ENCODE measurements around the gene ZBTB7A.

Gene ZBTB7A

GRCh38 chr19:4103080-4103433, 36.4 kb upstream of the ZBTB7A start:
- no peak overlapping the region for H3K27ac ChIP-seq (ENCODE audit: extremely low read depth, low read depth, low read length)
- TF ChIP-seq ZNF221 (tag by site-specific recombination; IDR thresholded peaks at IDR 0.05; ENCODE audit: borderline replicate concordance) (no peak), ZIC2 (tag by site-specific recombination; IDR thresholded peaks at IDR 0.05) (peak; percentile 41; the same call in 1 of the 2 replicates), ELK4 (IDR thresholded peaks at IDR 0.05; ENCODE audit: borderline replicate concordance, low read depth, low read length) (no peak)

GRCh38 chr19:4102339-4103079, 35.8 kb upstream of the ZBTB7A start:
- Histone ChIP-seq H3K36me3 (ENCODE audit: control insufficient read depth in 2 of 2, insufficient read depth in 1 of 2, low read length in 2 of 2) (peaks cover 21 to 83% of the 10 kb centered on the region in 2 experiments; a peak in 2 of 3 replicates), H3K27ac (ENCODE audit: extremely low read depth, low read depth, low read length) (no peak overlapping the region)
- CTCF ChIA-PET, result no interaction called here

More at GRCh38 chr19:4103080-4103433, 36.4 kb upstream of the ZBTB7A start:
- ChIA-PET CTCF (no interaction called here), POLR2A (no interaction called here)
- Histone ChIP-seq H3K4me3 (ENCODE audit: low read depth, low read length) (no peak overlapping the region), H3K9me3 (ENCODE audit: control insufficient read depth, insufficient read depth, low read depth, low read length) (no peaks in the 10 kb centered on the region), H3K4me1 (ENCODE audit: control insufficient read depth, insufficient read depth, low read length) (no peaks in the 10 kb centered on the region), H3K36me3 (ENCODE audit: control insufficient read depth in 2 of 2, insufficient read depth in 1 of 2, low read length in 2 of 2) (peaks cover 21 to 83% of the 10 kb centered on the region in 2 experiments; a peak in 2 of 3 replicates)

GRCh38 chr19:4101496-4101770, 34.7 kb upstream of the ZBTB7A start:
- no peak overlapping the region for H3K27ac ChIP-seq (ENCODE audit: extremely low read depth, low read depth, low read length)
- TF ChIP-seq ZNF302 (tag by site-specific recombination; IDR thresholded peaks at IDR 0.05; ENCODE audit: low read depth) (no peak), SP2 (tag by site-specific recombination; IDR thresholded peaks at IDR 0.05) (no peak), ZNF184 (tag by site-specific recombination; IDR thresholded peaks at IDR 0.05) (no peak), ZNF214 (tag by site-specific recombination; IDR thresholded peaks at IDR 0.05; ENCODE audit: borderline replicate concordance) (no peak), ZNF10 (tag by site-specific recombination; IDR thresholded peaks at IDR 0.05) (no peak), TSHZ1 (tag by site-specific recombination; IDR thresholded peaks at IDR 0.05; ENCODE audit: borderline replicate concordance) (no peak), ZNF658 (tag by site-specific recombination; IDR thresholded peaks at IDR 0.05) (no peak), ZNF529 (tag by site-specific recombination; IDR thresholded peaks at IDR 0.05; ENCODE audit: insufficient replicate concordance) (no peak), ZNF335 (tag by site-specific recombination; conservative IDR thresholded peaks at IDR 0.05) (no peak), ZNF701 (tag by site-specific recombination; IDR thresholded peaks at IDR 0.05) (no peak)
- no peaks in the 10 kb centered on the region for H3K9me3 ChIP-seq (ENCODE audit: control insufficient read depth, insufficient read depth, low read depth, low read length)
- ChIA-PET POLR2A (no interaction called here), CTCF (no interaction called here)
- H3K36me3 ChIP-seq (ENCODE audit: control insufficient read depth in 2 of 2, insufficient read depth in 1 of 2, low read length in 2 of 2), result peaks cover 14 to 85% of the 10 kb centered on the region in 2 experiments; a peak in 2 of 3 replicates
- no peak overlapping the region for H3K4me3 ChIP-seq (ENCODE audit: low read depth, low read length)
- no peaks in the 10 kb centered on the region for H3K4me1 ChIP-seq (ENCODE audit: control insufficient read depth, insufficient read depth, low read length)

More at GRCh38 chr19:4102339-4103079, 35.8 kb upstream of the ZBTB7A start:
- no peak for TF ChIP-seq ZBTB49 (tag by site-specific recombination; IDR thresholded peaks at IDR 0.05; ENCODE audit: low read depth)
- TF ChIP-seq ZFHX2 (tag by site-specific recombination; conservative IDR thresholded peaks at IDR 0.05), result 0 out of 2 replicates have a peak, but pooled peaks have one; percentile 6
- POLR2A ChIA-PET, result interaction anchor here (0.6 kb wide), 1 partner anchor 406 kb away, joined by 3 read pairs; no protein-coding TSS in a partner anchor
- Histone ChIP-seq H3K4me3 (ENCODE audit: low read depth, low read length) (no peak overlapping the region), H3K9me3 (ENCODE audit: control insufficient read depth, insufficient read depth, low read depth, low read length) (no peaks in the 10 kb centered on the region), H3K4me1 (ENCODE audit: control insufficient read depth, insufficient read depth, low read length) (no peaks in the 10 kb centered on the region)

Data from HEK293 (cell line).